NB4 (cell line): ENCODE results near the gene SLC22A23.

Source experiments
- DNase-seq: peaks from one replicate; pipeline ENCODE4 v3.0.0; 2010; ENCODE audit warnings: low read depth
- H3K4me3 ChIP-seq: one replicate; pipeline ENCODE4 v1.5.1; 2011; ENCODE audit warnings: mild to moderate bottlenecking, low read depth, low read length, moderate library complexity
- MYC ChIP-seq: IDR thresholded peaks from 2 replicates; pipeline ENCODE4 v1.6.1; 2011; ENCODE audit warnings: low read depth, low read length
- POLR2A ChIP-seq: IDR thresholded peaks from 2 replicates; pipeline ENCODE4 v1.6.1; 2011; ENCODE audit warnings: mild to moderate bottlenecking; ENCODE audit not compliant: insufficient read length; ENCODE audit errors: extremely low read depth
- TF ChIP-seq, protein P1 (sequence below): IDR thresholded peaks from 2 replicates; pipeline ENCODE4 v1.6.1; 2011; ENCODE audit warnings: low read depth, low read length
- TF ChIP-seq, protein P2 (sequence below): IDR thresholded peaks from one replicate; pipeline ENCODE4 v1.5.1; 2012; ENCODE audit warnings: low read depth, low read length

Gene SLC22A23

DNA sequence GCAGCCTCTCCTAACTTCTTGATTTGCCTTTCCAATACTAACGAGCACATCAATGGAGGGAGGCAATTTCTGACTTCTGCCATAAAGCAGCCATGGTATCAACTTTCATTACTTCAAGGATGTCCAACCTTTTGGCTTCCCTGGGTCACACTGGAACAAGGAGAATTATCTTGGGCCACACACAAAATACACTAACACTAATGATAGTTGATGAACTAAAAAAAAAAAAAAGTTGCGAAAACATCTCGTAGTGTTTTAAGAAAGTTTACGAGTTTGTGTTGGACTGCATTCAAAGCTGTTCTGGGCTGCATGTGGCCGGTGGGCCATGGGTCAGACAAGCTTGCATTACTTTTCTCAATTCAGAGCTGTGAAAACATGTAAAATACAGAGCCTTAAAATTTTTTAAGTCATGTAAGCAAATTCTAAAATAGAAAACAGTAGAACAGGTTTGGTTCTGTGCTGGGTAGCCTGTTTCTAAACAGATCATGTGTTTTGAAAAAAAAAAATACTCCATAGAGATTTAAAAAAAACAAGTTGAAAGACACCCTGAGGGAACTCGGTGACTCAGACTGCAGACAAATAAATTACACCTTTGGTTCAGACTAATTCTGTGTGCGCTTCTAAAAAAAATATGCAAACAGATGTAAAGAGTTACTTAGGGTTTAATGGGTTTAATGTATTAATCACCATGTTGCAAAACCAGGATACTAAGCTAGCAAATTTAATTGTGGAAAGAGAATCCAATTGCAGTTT is 43.6 kb upstream of the SLC22A23 start:
- no peak overlapping the region for H3K4me3 ChIP-seq
- TF ChIP-seq, protein P1, sequence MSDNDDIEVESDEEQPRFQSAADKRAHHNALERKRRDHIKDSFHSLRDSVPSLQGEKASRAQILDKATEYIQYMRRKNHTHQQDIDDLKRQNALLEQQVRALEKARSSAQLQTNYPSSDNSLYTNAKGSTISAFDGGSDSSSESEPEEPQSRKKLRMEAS: no peak
- TF ChIP-seq POLR2A (no peak), MYC (no peak)
- TF ChIP-seq, protein P2, sequence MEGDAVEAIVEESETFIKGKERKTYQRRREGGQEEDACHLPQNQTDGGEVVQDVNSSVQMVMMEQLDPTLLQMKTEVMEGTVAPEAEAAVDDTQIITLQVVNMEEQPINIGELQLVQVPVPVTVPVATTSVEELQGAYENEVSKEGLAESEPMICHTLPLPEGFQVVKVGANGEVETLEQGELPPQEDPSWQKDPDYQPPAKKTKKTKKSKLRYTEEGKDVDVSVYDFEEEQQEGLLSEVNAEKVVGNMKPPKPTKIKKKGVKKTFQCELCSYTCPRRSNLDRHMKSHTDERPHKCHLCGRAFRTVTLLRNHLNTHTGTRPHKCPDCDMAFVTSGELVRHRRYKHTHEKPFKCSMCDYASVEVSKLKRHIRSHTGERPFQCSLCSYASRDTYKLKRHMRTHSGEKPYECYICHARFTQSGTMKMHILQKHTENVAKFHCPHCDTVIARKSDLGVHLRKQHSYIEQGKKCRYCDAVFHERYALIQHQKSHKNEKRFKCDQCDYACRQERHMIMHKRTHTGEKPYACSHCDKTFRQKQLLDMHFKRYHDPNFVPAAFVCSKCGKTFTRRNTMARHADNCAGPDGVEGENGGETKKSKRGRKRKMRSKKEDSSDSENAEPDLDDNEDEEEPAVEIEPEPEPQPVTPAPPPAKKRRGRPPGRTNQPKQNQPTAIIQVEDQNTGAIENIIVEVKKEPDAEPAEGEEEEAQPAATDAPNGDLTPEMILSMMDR: no peak
- DNase-seq: no peak

DNA sequence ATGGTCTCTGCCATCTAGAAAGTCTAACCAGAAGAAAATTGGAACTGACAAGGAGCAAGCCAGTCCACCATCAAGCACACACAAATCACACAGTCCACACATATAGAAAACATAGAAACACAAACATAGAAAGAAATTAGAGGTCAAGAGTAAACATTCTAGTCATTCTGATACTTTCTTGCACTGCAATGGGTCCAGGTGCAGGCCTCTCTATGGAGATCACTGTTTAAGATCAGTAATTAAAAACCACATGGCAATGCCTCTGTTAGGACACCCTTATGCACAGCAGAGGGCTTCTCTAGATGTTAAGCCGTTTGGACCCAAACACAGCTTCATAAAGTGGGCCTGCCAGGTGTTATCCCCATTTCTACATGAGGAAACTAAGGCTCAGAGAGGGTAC is 42.8 kb upstream of the SLC22A23 start:
- H3K4me3 ChIP-seq: no peak overlapping the region
- DNase-seq: no peak
- TF ChIP-seq, protein P1: no peak

DNA sequence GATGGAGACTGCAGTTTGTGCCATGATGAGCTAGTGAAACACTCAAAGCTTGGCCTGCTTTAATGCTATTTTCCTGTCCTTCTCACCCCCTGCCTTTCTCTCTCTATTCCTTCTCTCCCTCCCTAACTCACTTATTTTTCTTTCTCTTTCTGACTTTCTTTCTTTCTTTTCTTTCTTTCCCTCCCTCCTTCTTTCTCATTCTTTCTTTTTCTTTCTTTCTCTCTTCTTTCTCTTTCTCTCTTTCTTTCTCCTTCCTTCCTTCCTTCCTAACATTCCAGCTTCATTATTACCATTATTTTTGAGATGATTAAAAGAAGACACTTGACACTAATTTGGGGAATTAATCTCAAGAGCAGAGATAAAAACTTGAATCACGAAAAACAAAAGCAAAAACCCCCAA is 39.5 kb upstream of the SLC22A23 start:
- TF ChIP-seq, protein P1: no peak
- TF ChIP-seq, protein P2: no peak
- H3K4me3 ChIP-seq: no peak overlapping the region
- DNase-seq: no peak

DNA sequence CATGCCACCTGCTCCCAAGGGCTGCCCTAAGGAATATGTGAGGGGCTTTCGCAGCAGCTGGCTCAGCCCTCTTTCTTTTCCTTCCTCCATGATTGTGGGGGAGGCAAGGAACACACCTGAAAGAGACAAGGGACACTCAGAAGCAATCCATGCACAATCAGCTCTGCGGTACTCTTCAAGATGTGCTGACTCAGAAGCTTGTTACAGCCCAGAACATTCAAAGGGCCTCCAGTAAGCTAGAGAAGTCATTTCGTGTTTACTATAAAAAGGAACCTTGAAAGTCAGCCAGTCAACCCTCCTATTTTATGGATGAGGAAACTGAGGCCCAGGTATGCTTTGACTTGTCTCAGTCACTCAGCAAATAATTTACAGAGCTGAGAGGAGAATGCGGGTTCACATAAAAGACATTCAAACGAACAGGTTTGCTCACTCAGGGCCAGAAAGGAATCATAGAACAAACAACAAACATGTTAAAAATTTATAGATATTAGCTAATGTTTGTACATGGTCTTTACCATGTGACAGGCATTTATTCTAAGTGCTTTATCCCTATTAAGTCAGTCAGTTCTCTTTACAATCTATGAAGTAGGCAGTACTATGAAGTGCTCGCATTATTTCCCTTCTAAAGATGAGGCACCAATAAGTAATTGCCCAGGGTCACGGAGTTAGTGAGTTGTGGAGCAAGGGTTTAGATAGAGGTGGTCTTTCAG is 37.7 kb upstream of the SLC22A23 start:
- TF ChIP-seq, protein P1: no peak
- DNase-seq: no peak
- no peak overlapping the region for H3K4me3 ChIP-seq

DNA sequence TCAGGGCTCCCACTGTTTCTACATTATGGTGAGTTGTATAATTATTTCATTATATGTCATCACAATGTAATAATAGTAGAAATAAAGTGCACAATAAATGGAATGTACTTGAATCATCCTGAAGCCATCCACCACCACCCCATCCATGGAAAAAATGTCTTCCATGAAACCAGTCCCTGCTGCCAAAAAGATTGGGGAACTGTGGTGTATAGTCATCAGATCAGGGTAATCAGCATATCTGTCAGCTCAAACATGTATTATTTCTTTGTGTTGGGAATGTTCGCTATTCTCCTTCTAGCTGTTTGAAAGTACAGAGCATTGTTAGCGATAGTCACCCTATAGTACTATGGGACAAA is 33.8 kb upstream of the SLC22A23 start:
- no peak for DNase-seq
- TF ChIP-seq MYC (no peak), POLR2A (no peak)
- TF ChIP-seq, protein P1: no peak
- TF ChIP-seq, protein P2: no peak
- no peak overlapping the region for H3K4me3 ChIP-seq

DNA sequence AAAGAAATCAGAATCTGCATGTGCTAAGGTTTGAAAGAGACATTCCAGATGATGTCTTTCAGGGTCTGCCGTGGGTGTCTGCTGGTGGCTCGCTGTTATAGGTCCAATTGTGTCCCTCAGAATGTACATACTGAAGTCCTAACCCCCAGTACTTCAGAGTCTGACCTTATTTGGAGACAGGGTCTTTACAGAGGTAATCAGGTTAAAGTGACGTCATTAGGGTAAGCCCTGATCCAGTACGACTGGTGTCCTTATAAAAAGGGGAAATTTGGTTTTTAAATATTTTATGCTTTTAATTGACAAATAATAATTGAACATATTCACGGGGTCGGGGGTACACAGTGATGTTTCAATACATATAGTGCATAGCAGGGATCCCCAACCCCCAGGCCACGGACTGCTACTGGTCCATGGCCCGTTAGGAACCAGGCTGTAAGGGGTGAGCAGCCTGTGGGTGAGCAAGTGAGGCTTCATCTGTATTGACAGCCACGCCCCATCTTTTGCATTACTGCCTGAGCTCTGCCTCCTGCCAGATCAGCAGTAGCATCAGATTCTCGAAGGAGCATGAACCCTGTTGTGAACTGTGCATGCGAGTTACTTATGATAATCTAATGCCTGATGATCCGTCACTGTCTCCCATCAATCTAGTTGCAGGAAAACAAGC is 33.2 kb upstream of the SLC22A23 start:
- no peak overlapping the region for H3K4me3 ChIP-seq
- no peak for DNase-seq
- TF ChIP-seq, protein P2: no peak
- TF ChIP-seq POLR2A (no peak), MYC (no peak)
- TF ChIP-seq, protein P1: no peak
